DOHH2 (cell line): ENCODE data around the gene FKTN.

Experiments used
- H3F3A ChIP-seq: fragments of 200-600 bp; sonication (generic), shearing (Covaris generic); 2 replicates; pipeline ENCODE4 v1.6.0; 2016; ENCODE audit warnings: antibody characterized with exemption, mild to moderate bottlenecking; ENCODE audit not compliant: control insufficient read depth, insufficient read depth
- H3K27ac ChIP-seq: fragments of 200-600 bp; sonication (generic); 2 replicates; pipeline ENCODE4 v1.5.1; 2014; ENCODE audit warnings: low read depth, mild to moderate bottlenecking, low read length, moderate library complexity
- H3K27me3 ChIP-seq: fragments of 200-600 bp; sonication (generic); 2 replicates; pipeline ENCODE4 v1.6.1; 2014; ENCODE audit warnings: mild to moderate bottlenecking, low read length, mixed read lengths; ENCODE audit not compliant: control insufficient read depth
- H3K36me3 ChIP-seq: fragments of 200-600 bp; sonication (generic); 2 replicates; pipeline ENCODE4 v1.6.1; 2014; ENCODE audit warnings: mild to moderate bottlenecking, low read length, moderate library complexity, mixed read lengths; ENCODE audit not compliant: control insufficient read depth
- H3K4me1 ChIP-seq: fragments of 200-600 bp; sonication (generic); 2 replicates; pipeline ENCODE4 v1.6.1; 2014; ENCODE audit warnings: mild to moderate bottlenecking, low read length, mixed read lengths; ENCODE audit not compliant: control insufficient read depth
- H3K4me2 ChIP-seq: fragments of 200-600 bp; sonication (generic); 2 replicates; pipeline ENCODE4 v1.6.0; 2014; ENCODE audit warnings: mild to moderate bottlenecking, low read length, moderate library complexity
- H3K4me3 ChIP-seq: fragments of 200-600 bp; sonication (generic); 2 replicates; pipeline ENCODE4 v1.5.1; 2014; ENCODE audit warnings: mild to moderate bottlenecking, low read length, mixed read lengths
- H3K79me2 ChIP-seq: fragments of 200-600 bp; sonication (generic); 2 replicates; pipeline ENCODE4 v1.6.1; 2014; ENCODE audit warnings: mild to moderate bottlenecking, low read length, mixed read lengths; ENCODE audit not compliant: control insufficient read depth
- H3K9me2 ChIP-seq: fragments of 200-600 bp; sonication (generic); replicated peaks from 2 replicates; pipeline ENCODE4 v1.6.1; 2014; ENCODE audit warnings: mild to moderate bottlenecking, low read length, mixed read lengths; ENCODE audit not compliant: control insufficient read depth
- H3K9me3 ChIP-seq: fragments of 200-600 bp; sonication (generic); 2 replicates; pipeline ENCODE4 v1.6.1; 2014; ENCODE audit warnings: antibody characterized with exemption, low read length, mixed read lengths; ENCODE audit not compliant: control insufficient read depth, insufficient read depth
- H4K20me1 ChIP-seq: fragments of 200-600 bp; sonication (generic); 2 replicates; pipeline ENCODE4 v1.6.0; 2014; ENCODE audit warnings: low read depth, mild to moderate bottlenecking, antibody characterized with exemption, low read length, moderate library complexity; ENCODE audit not compliant: control insufficient read depth, insufficient read depth
- CTCF ChIP-seq: fragments of 200-600 bp; sonication (generic); IDR thresholded peaks from one replicate; pipeline ENCODE4 v1.5.1; 2014; ENCODE audit warnings: antibody characterized with exemption, mild to moderate bottlenecking, low read depth, low read length; ENCODE audit not compliant: poor library complexity, severe bottlenecking
- EZH2phosphoT487 ChIP-seq: fragments of 200-600 bp; sonication (generic); IDR thresholded peaks from 2 replicates; pipeline ENCODE4 v1.6.1; 2017; ENCODE audit warnings: borderline replicate concordance, mild to moderate bottlenecking, antibody characterized with exemption, low read length, moderate library complexity, mixed read lengths

The FKTN gene

GRCh38 chr9:105637787-105638395, 80.0 kb downstream of the FKTN start:
- Histone ChIP-seq H3K9me3 (no peaks in the 10 kb centered on the region), H3K4me3 (no peak overlapping the region), H3K4me1 (no peaks in the 10 kb centered on the region), H3K9me2 (no peaks in the 10 kb centered on the region), H3K4me2 (no peak overlapping the region), H3K36me3 (peaks cover 2% of the 10 kb centered on the region; the same call in 1 of the 2 replicates), H3K79me2 (no peaks in the 10 kb centered on the region), H3K27ac (no peak overlapping the region), H4K20me1 (no peaks in the 10 kb centered on the region), H3K27me3 (no peaks in the 10 kb centered on the region), H3F3A (no peaks in the 10 kb centered on the region)
- TF ChIP-seq CTCF (peak; percentile 64), EZH2phosphoT487 (no peak)

GRCh38 chr9:105639936-105640335, 82.0 kb downstream of the FKTN start:
- Histone ChIP-seq H3K9me3 (no peaks in the 10 kb centered on the region), H3K27ac (no peak overlapping the region), H3F3A (no peaks in the 10 kb centered on the region), H3K4me1 (peaks cover 4% of the 10 kb centered on the region; the same call in 1 of the 2 replicates), H3K4me3 (no peak overlapping the region), H3K79me2 (no peaks in the 10 kb centered on the region), H3K9me2 (no peaks in the 10 kb centered on the region), H4K20me1 (no peaks in the 10 kb centered on the region), H3K4me2 (no peak overlapping the region), H3K27me3 (no peaks in the 10 kb centered on the region), H3K36me3 (peaks cover 2% of the 10 kb centered on the region; the same call in 1 of the 2 replicates)
- TF ChIP-seq EZH2phosphoT487 = no peak
- no peak for TF ChIP-seq CTCF

- Histone ChIP-seq H3K36me3 (peaks cover 2% of the 10 kb centered on the region; the same call in 1 of the 2 replicates), H3F3A (no peaks in the 10 kb centered on the region), H3K4me3 (no peak overlapping the region), H3K27me3 (no peaks in the 10 kb centered on the region), H3K9me3 (no peaks in the 10 kb centered on the region), H3K4me2 (no peak overlapping the region), H4K20me1 (no peaks in the 10 kb centered on the region), H3K27ac (no peak overlapping the region), H3K9me2 (no peaks in the 10 kb centered on the region), H3K4me1 (peaks cover 4% of the 10 kb centered on the region; the same call in 1 of the 2 replicates), H3K79me2 (no peaks in the 10 kb centered on the region)
- TF ChIP-seq CTCF (no peak), EZH2phosphoT487 (no peak)
Observed at GRCh38 chr9:105643795-105644194, 85.9 kb downstream of the FKTN start.
